Astrocyte (in vitro differentiated cells and primary cell): ENCODE data around the gene MOK. TPM values are rescaled to one million over a fixed set of nuclear protein-coding genes. Genes with fewer than 3 reads are reported as not detected.

Source experiments
- DNase-seq: peaks from one replicate; pipeline ENCODE4 v3.0.0-alpha.2; 2010; ENCODE audit warnings: low read depth
- FAIRE-seq: peaks from 2 replicates; lab custom pipeline; 2011; peaks lifted over from hg19 to GRCh38; lab: Jason Lieb, UNC
- H2AFZ ChIP-seq: 2 replicates; pipeline ENCODE4 v1.6.0; 2012; ENCODE audit warnings: low read depth, low read length, inconsistent platforms
- H3K27ac ChIP-seq: 2 replicates; pipeline ENCODE4 v1.5.1; 2011; ENCODE audit warnings: low read depth, low read length, inconsistent platforms
- H3K27me3 ChIP-seq: 2 replicates; pipeline ENCODE4 v1.6.0; 2011; ENCODE audit warnings: low read length, inconsistent platforms; ENCODE audit not compliant: insufficient read depth
- H3K36me3 ChIP-seq: 2 replicates; pipeline ENCODE4 v1.5.1; 2011; ENCODE audit warnings: low read length, inconsistent platforms; ENCODE audit not compliant: insufficient read depth
- H3K4me1 ChIP-seq: 2 replicates; pipeline ENCODE4 v1.5.1; 2011; ENCODE audit warnings: low read length, inconsistent platforms; ENCODE audit not compliant: insufficient read depth
- H3K4me2 ChIP-seq: 2 replicates; pipeline ENCODE4 v1.6.0; 2012; ENCODE audit warnings: low read length, inconsistent platforms
- H3K4me3 ChIP-seq: 2 replicates; pipeline ENCODE4 v1.5.1; 2011; ENCODE audit warnings: low read depth, mild to moderate bottlenecking, low read length, inconsistent platforms; ENCODE audit not compliant: insufficient read depth
- H3K79me2 ChIP-seq: 2 replicates; pipeline ENCODE4 v1.6.0; 2012; ENCODE audit warnings: mild to moderate bottlenecking, low read length, inconsistent platforms; ENCODE audit not compliant: insufficient read depth
- H3K9ac ChIP-seq: 2 replicates; pipeline ENCODE4 v1.6.0; 2012; ENCODE audit warnings: mild to moderate bottlenecking, low read length, inconsistent platforms
- H3K9me3 ChIP-seq: 2 replicates; pipeline ENCODE4 v1.5.1; 2012; ENCODE audit warnings: low read depth, mild to moderate bottlenecking, low read length, inconsistent platforms; ENCODE audit not compliant: insufficient read depth
- H4K20me1 ChIP-seq: 2 replicates; pipeline ENCODE4 v1.6.0; 2012; ENCODE audit warnings: low read length, inconsistent platforms; ENCODE audit not compliant: insufficient read depth
- H3K27ac Mint-ChIP-seq: one replicate; pipeline ENCODE4 v1.8.0; 2021; ENCODE audit warnings: mild to moderate bottlenecking, mixed read lengths; ENCODE audit not compliant: unreplicated experiment
- H3K27me3 Mint-ChIP-seq: one replicate; pipeline ENCODE4 v1.8.0; 2021; ENCODE audit warnings: low read depth, mixed read lengths; ENCODE audit not compliant: unreplicated experiment
- H3K36me3 Mint-ChIP-seq: one replicate; pipeline ENCODE4 v1.8.0; 2021; ENCODE audit warnings: low read depth, mixed read lengths; ENCODE audit not compliant: unreplicated experiment
- H3K4me1 Mint-ChIP-seq: one replicate; pipeline ENCODE4 v1.8.0; 2021; ENCODE audit warnings: low read depth, mixed read lengths; ENCODE audit not compliant: unreplicated experiment
- H3K4me3 Mint-ChIP-seq: one replicate; pipeline ENCODE4 v1.8.0; 2021; ENCODE audit warnings: mild to moderate bottlenecking, moderate library complexity, mixed read lengths; ENCODE audit not compliant: unreplicated experiment
- H3K9me3 Mint-ChIP-seq: one replicate; pipeline ENCODE4 v1.8.0; 2021; ENCODE audit warnings: mild to moderate bottlenecking, mixed read lengths; ENCODE audit not compliant: unreplicated experiment
- CTCF ChIP-seq: IDR thresholded peaks from 2 replicates; pipeline ENCODE4 v1.5.1; 2011; ENCODE audit warnings: low read depth, mild to moderate bottlenecking, inconsistent platforms, low read length, moderate library complexity; ENCODE audit not compliant: insufficient read depth
- EZH2 ChIP-seq: IDR thresholded peaks from 2 replicates; pipeline ENCODE4 v1.6.1; 2012; ENCODE audit warnings: mild to moderate bottlenecking, low read length, inconsistent platforms; ENCODE audit not compliant: insufficient read depth
- total RNA-seq: library from RNA; stranded (reverse); gene quantifications from 2 replicates; pipeline ENCODE4 v1.2.1, GENCODE V29; 2021

MOK gene
- total RNA-seq, 1 donor from 2014 or later, result 9.3 TPM

GRCh38 chr14:102321456-102322422, 16.8 kb upstream of the MOK start:
- FAIRE-seq, result no peak
- Histone ChIP-seq H3K4me1 (peaks cover 22% of the 10 kb centered on the region), H3K27ac (no peak overlapping the region), H4K20me1 (no peaks in the 10 kb centered on the region), H2AFZ (no peak overlapping the region), H3K9me3 (no peaks in the 10 kb centered on the region), H3K9ac (no peak overlapping the region), H3K27me3 (no peaks in the 10 kb centered on the region), H3K36me3 (peaks cover 4% of the 10 kb centered on the region), H3K4me3 (no peak overlapping the region), H3K4me2 (no peak overlapping the region), H3K79me2 (peaks cover 16% of the 10 kb centered on the region)
- Mint-ChIP-seq H3K27me3 (no peaks in the 10 kb centered on the region), H3K9me3 (no peaks in the 10 kb centered on the region), H3K27ac (no peak overlapping the region), H3K4me1 (peaks cover 8% of the 10 kb centered on the region), H3K36me3 (peaks cover 5% of the 10 kb centered on the region), H3K4me3 (peak overlapping the region; percentile 92)
- TF ChIP-seq EZH2 (no peak), CTCF (no peak)
- DNase-seq, result no peak

- peak overlapping the region; percentile 92 for H3K4me3 Mint-ChIP-seq
- no peaks in the 10 kb centered on the region for H3K27me3 Mint-ChIP-seq
- DNase-seq (no peak), FAIRE-seq (no peak)
- peak overlapping the region; percentile 91 for H3K9ac ChIP-seq
- no peaks in the 10 kb centered on the region for H3K9me3 ChIP-seq
- no peaks in the 10 kb centered on the region for H4K20me1 ChIP-seq
- H3K4me3 ChIP-seq, result peak overlapping the region; percentile 79
- H3K4me1 ChIP-seq, result peaks cover 30% of the 10 kb centered on the region
- no peaks in the 10 kb centered on the region for H3K27me3 ChIP-seq
- no peak overlapping the region for H3K27ac Mint-ChIP-seq
- peaks cover 2% of the 10 kb centered on the region for H3K36me3 Mint-ChIP-seq
- H2AFZ ChIP-seq, result peak overlapping the region; percentile 95
- H3K79me2 ChIP-seq, result peaks cover 16% of the 10 kb centered on the region
- TF ChIP-seq EZH2 (no peak), CTCF (no peak)
- H3K36me3 ChIP-seq, result no peaks in the 10 kb centered on the region
- peak overlapping the region; percentile 93 for H3K4me2 ChIP-seq
- H3K4me1 Mint-ChIP-seq, result peaks cover 9% of the 10 kb centered on the region
- H3K27ac ChIP-seq, result peak overlapping the region; percentile 94
- no peaks in the 10 kb centered on the region for H3K9me3 Mint-ChIP-seq
These were observed 15.9 kb upstream of the MOK start for GRCh38 chr14:102320671-102321455.
